HepG2 (cell line): ENCODE results near the gene MICB. TPM values are rescaled to one million over a fixed set of nuclear protein-coding genes. Genes with fewer than 3 reads are reported as not detected.

Experiments
- BCL3 ChIP-seq: sonication (generic); formaldehyde crosslinking; IDR thresholded peaks from 2 replicates; pipeline ENCODE4 v1.5.1; 2020; ENCODE audit warnings: mild to moderate bottlenecking, missing genetic modification reagents, moderate library complexity
- FOSL1 ChIP-seq: sonication (generic); formaldehyde crosslinking; IDR thresholded peaks from 2 replicates; pipeline ENCODE4 v1.9.0; 2021; ENCODE audit warnings: missing genetic modification reagents, borderline replicate concordance
- FOSL2 ChIP-seq: sonication (generic); formaldehyde crosslinking; IDR thresholded peaks from 2 replicates; pipeline ENCODE4 v1.4.0; 2020; ENCODE audit warnings: missing genetic modification reagents
- HNF4G ChIP-seq, 2 experiments: sonication (generic) in 1 of 2; formaldehyde crosslinking in 1 of 2; IDR thresholded peaks; 2 replicates each; pipeline versions ENCODE4 v1.4.0 to v1.6.1; 2011 to 2020; ENCODE audit warnings: borderline replicate concordance in 2 of 2, low read depth in 2 of 2, mild to moderate bottlenecking in 2 of 2, low read length in 1 of 2, missing genetic modification reagents in 1 of 2, moderate library complexity in 1 of 2
- MBD4 ChIP-seq: IDR thresholded peaks from 2 replicates; pipeline ENCODE4 v1.6.1; 2012; ENCODE audit warnings: low read length, inconsistent platforms, borderline replicate concordance
- SIX4 ChIP-seq: sonication (generic); formaldehyde crosslinking; IDR thresholded peaks from 2 replicates; pipeline ENCODE4 v1.4.0; 2020; ENCODE audit warnings: missing genetic modification reagents
- TRAFD1 ChIP-seq: sonication (generic); formaldehyde crosslinking; IDR thresholded peaks from 2 replicates; pipeline ENCODE4 v1.5.1; 2020; ENCODE audit warnings: missing genetic modification reagents, mild to moderate bottlenecking, borderline replicate concordance
- TRIM22 ChIP-seq: fragments of 450-650 bp; IDR thresholded peaks from 2 replicates; pipeline ENCODE4 v1.6.1; 2017
- ZHX2 ChIP-seq, 2 experiments: sonication (generic) in 1 of 2; formaldehyde crosslinking in 1 of 2; IDR thresholded peaks; 2 replicates each; pipeline versions ENCODE4 v1.6.1 to v1.9.0; 2014 to 2022; ENCODE audit warnings: antibody characterized with exemption in 1 of 2, borderline replicate concordance in 1 of 2, inconsistent platforms in 1 of 2, low read depth in 1 of 2, missing genetic modification reagents in 1 of 2
- ZNF142 ChIP-seq: sonication (generic); formaldehyde crosslinking; IDR thresholded peaks from 2 replicates; pipeline ENCODE4 v1.4.0; 2020; ENCODE audit warnings: missing genetic modification reagents
- ZNF20 ChIP-seq: sonication (generic); formaldehyde crosslinking; IDR thresholded peaks from 2 replicates; pipeline ENCODE4 v1.4.0; 2020; ENCODE audit warnings: mild to moderate bottlenecking, moderate library complexity, missing genetic modification reagents
- polyA plus RNA-seq, 8 experiments: library from polyadenylated mRNA; depleted of rRNA in 3 of 8; stranded (reverse) in 7 of 8; unstranded in 1 of 8; fragments of >200 nt; fragmentation: Illumina TruSeq in 4 of 8; extraction: Trizol in 4 of 8; gene quantifications; 2 replicates each; pipeline versions ENCODE4 v1.2.1 to v1.2.3, GENCODE V29; 2011 to 2016; ENCODE audit warnings: low read depth in 4 of 8, missing spikeins in 1 of 8, mixed read lengths in 1 of 8; ENCODE audit not compliant: insufficient read depth in 1 of 8
- total RNA-seq, 5 experiments: library from RNA; depleted of rRNA; stranded (reverse); fragments of >200 nt; fragmentation: Illumina TruSeq; extraction: Trizol; gene quantifications; 2 replicates each; pipeline ENCODE4 v1.2.3, GENCODE V29; 2016; ENCODE audit warnings: low read depth in 1 of 5

The MICB gene
- total and polyA plus RNA-seq, 2 of the 13 experiments (the other 11 are each of a cell fraction or from before 2014, with no cell fraction given) = 12.5 to 12.8 TPM

GRCh38 chr6:31528821-31529328 lies 30.9 kb downstream of the MICB start, which contains the start of gene MCCD1 (continued):
- TF ChIP-seq BCL3 (CRISPR knock-in tag) (no peak), ZNF142 (CRISPR knock-in tag) (no peak), ZHX2 (IDR thresholded peaks at IDR 0.05; ENCODE audit: low read depth) (no peak), ZHX2 (CRISPR knock-in tag; IDR thresholded peaks at IDR 0.05; ENCODE audit: borderline replicate concordance) (no peak), TRIM22 (no peak), ZNF20 (CRISPR knock-in tag) (no peak), MBD4 (peak; percentile 83; the same call in 1 of the 2 replicates), FOSL2 (CRISPR knock-in tag) (no peak), FOSL1 (CRISPR knock-in tag) (no peak), HNF4G (IDR thresholded peaks at IDR 0.05; ENCODE audit: borderline replicate concordance, low read depth, low read length) (no peak), HNF4G (CRISPR knock-in tag; IDR thresholded peaks at IDR 0.05; ENCODE audit: borderline replicate concordance, low read depth) (no peak), SIX4 (CRISPR knock-in tag) (no peak), TRAFD1 (CRISPR knock-in tag) (no peak)
